Right lobe of liver (tissue), 4 donors: ENCODE measurements around the gene MAP7.

Experiments
- CTCF ChIP-seq, 4 donors: fragments of 200-600 bp in 3 of 4; fragments of 450-650 bp in 1 of 4; IDR thresholded peaks; one replicate each; pipeline versions ENCODE4 v1.5.1 to v1.8.0; 2016 to 2022; ENCODE audit warnings: antibody characterized with exemption in 4 of 4, mild to moderate bottlenecking in 2 of 4
- POLR2A ChIP-seq: fragments of 450-650 bp; IDR thresholded peaks from one replicate; pipeline ENCODE4 v1.6.1; 2017; ENCODE audit warnings: antibody characterized with exemption, mild to moderate bottlenecking
- donor health status: DM: no; HTN: no; CAD: no.
- donor health status: DM: no; HTN: no; CAD: no.
- donor health status: DM: no; HTN: yes; CAD: no.

- TF ChIP-seq CTCF (IDR thresholded peaks at IDR 0.05), result no peak
- no peak for TF ChIP-seq POLR2A
Observed at GRCh38 chr6:136445063-136445462, 105.2 kb downstream of the MAP7 start.
